Right hindlimb (tissue), 1 donor: ENCODE measurements around the gene MAK.
A peak's percentile ranks its signal among the peaks of the same experiment; 100 is the strongest.
"Not testable (repeated sequence)": the region's sequence is repeated elsewhere in the genome, so short reads cannot be mapped to it uniquely, and the experiment has no call there.

Experiments used
- DNase-seq: peaks from one replicate; pipeline ENCODE4 v3.0.0-alpha.2; 2018

MAK gene

DNA sequence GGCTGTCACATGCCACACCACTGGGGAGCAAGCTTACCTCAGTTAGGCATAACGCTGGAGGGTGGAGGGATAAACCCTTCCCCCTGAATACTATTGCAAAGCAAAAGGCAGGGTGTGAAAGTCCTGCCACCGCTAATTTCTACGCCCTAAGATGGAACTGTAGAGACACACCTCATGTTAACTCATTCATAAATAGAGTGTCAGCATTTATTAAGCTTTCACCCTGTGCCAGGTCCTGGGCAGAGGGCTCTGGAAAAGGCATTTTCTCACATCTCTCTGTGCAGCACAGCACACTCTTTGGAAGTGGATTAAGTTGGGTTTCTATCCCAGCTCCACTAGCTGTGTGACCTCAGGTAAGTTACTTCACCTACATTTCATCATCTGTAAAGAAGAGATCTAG lies 68.9 kb downstream of the MAK start:
- no peak for DNase-seq

DNA sequence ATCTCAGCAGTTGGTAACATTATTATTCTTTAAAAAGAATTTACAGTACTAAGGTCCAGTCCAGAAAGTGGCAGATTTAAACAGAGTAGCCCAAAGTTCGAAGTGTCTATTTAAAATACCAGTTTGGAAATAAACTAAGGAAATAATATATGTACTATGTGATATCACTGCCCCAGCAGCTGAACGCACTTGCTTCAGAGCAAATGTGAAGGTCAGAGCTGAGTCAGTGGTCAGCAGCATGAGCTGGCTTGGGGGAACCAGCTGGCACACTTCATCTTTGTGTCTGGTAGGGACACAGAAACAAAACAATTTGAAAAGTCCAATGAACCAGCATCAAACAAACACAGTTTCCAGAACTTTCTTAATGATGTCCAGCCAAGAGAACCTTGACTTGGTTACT lies 75.3 kb downstream of the MAK start:
- DNase-seq: no peak

DNA sequence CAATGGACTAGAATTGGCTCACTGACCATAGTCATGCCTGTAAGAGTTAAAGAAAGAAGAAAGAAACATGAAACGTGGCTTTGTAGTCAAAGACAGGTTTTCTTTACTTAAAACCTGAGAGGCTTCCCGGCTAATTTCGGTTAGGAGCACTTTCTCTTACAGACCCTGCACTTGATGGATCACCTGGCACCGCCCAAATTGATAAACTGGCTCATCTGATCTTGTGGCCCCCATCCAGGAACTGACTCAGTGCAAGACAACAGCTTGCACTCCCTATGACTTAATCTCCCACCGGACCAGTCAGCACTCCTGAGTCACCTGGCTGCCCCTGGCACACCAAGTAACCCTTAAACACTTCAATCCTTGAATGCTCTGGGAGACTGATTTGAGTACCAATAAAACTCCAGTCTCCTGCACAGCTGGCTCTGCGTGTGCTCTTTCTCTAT lies 78.4 kb downstream of the MAK start:
- no peak for DNase-seq

DNA sequence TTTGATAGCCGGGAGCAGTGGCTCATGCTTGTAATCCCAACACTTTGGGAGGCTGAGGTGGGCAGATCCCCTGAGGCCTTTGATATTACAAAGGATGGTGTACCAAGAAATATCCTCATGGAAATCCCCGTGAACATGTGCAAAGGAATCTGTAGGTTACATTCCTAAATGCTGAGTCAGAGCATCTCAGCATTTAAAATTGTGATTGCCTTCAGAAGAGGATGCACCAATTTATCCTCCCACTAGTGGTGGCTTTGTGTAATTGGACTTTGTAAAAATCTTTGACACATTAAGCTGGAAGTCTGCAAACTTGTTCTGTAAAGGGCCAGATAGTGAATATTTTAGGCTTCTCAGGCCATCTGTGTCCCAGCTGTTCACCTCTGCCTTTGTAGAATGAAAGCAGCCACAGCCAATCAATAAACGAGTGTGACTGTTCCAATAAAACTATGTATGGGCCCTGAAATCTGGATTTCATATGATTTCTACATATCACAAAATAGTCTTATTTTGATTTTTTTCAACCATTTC lies 79.0 kb downstream of the MAK start:
- no peak for DNase-seq

DNA sequence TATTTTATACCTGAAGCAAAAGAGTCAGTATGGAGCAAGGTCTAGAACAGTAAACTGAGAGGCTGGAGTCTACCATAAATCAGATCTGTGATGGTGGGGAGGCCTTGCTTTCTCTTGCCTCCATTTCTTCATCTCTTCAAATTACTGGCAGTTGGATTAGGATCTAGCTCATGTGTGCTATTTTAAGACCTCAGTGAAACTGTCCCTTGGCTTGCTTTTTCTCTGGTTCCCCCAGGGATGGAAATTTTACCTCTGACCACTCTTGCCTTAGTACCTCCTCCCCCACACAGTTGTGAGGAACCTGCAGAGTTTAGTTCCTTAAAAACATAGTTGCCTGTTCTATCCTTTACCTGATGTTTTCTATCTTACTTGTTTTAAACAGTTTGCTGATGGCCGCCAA lies 82.3 kb downstream of the MAK start:
- DNase-seq: no peak

DNA sequence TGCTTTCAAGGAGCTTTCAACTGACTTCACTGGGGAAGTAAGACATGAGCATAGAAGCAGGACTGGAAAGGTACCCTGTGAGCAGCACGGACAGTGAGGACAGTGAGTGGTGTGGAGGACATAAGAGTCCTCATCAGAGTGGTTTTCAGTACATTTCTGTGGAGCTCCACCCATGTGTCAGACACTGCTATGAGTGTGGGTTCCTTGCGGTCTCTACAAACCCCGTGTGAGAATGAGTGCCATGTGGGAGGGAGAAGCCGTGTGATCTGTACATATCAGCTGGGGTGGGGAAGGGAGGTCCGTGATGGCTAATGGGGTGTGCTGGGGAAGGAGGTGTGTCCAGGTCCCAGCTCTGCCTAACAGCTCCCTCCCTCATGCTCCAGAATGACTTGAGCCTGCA lies 86.6 kb downstream of the MAK start:
- DNase-seq: not testable (repeated sequence)

DNA sequence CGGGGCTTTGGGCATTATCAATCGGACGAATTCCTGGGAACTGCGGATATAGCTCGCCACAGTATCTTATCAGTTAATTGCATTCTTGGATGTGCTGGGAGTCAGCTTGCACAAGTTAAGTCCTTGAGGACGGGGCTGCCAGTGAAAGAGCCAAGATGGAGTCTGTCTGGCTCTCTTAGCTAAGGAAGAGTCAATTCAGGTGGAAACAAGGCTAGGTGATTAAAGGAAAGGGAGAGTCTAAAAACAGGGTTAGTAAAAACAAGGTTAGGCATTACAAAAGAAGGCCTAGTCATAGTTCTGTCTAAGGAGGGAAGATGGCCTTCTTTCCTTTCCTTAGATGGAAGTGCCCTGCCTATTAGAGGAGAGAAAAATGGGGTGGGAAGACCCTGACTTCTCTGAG lies 87.8 kb downstream of the MAK start:
- DNase-seq: not testable (repeated sequence)

DNA sequence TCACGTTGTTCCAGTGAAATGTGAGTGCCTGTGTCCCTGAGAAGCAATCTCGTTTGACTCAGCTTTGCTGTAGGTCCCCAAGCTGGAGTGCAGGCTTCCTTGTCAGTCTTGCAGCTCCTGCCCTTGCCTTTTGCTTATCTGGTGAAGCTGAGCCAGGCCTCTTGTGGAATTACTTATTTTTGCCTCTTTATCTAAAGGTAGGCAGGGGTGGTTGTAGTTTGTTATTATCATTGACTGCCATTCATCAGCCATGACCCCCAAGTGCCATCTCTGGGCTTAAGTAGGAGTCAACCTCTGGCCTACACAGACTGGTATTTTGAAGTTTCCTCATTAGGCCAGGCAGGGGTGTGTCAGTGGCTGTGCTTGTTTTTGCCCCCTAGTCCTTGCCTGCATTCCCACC lies 88.6 kb downstream of the MAK start:
- DNase-seq: no peak

DNA sequence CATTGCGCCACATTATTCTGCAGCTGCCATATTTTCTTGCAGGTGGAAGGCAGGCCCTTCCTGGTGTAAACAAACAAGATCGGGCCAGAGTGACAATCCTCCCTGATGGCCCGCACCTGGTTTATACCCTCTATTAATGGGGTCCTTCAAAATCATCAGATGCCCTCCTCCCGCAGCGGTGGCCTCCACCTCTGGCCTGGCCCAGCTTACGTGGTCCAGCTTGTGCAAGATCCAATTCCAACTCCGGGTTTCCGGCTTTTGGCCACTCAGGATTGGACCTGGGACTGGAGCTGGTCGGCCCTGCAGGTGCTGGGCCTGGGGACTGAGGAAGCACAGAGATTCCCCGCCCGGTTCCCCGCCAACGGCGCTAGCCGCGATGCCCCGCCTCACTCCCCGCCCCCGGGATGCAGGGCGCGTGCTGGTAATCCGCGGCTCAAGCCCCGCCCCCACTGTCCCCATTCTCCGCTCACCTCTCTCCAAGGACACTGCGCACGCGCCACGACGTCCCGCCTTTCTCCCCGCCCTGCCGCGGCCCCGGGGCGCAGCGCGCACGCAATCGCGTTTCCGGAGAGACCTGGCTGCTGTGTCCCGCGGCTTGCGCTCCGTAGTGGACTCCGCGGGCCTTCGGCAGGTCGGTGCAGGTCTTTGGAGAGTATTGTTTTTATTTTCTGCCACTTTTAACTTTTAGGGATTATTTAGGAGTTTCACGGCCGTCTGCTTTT lies 90.9 kb downstream of the MAK start, which contains the start of gene TMEM14B:
TMEM14B (plus strand) TSS at position 555 of the 722 bp plus-strand sequence. CDS start 1,441 bp downstream, outside the sequence.
- DNase-seq: peak; percentile 99

DNA sequence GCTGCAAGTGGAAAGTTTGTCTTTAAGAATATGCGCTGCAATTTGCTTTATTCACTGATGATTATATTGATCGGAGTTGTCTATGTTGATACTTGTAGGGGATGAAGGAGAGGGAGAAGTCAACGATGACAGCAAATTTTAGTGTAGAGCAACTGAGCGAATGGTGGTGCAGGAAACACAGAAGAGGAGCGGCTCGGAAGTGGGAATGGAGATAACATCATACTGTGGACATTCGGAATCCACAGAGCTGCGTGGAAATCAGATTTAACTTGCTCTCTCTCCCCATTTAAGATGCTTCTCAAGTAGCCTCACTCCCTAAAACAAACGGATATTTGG lies 91.5 kb downstream of the MAK start:
- DNase-seq: no peak

DNA sequence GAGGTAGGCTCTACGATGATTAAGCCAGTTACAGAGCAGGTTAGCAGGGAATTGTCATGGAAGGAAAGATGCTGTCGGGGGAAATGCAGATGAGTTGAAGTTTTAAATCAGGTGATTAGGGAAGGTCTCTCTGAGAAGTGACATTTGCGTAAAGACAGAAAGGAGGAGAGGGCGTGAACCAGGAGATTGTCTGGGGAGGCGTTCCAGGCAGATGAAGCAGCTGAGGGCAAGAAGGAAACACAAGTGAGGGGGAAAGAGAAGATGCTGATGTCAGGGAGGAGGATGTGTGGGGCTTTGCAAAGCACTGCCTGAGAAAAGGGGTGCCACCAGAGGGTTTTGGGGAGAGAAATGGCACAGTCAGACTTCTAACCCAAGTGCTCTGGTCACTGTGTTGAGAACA lies 93.2 kb downstream of the MAK start:
- DNase-seq: no peak

DNA sequence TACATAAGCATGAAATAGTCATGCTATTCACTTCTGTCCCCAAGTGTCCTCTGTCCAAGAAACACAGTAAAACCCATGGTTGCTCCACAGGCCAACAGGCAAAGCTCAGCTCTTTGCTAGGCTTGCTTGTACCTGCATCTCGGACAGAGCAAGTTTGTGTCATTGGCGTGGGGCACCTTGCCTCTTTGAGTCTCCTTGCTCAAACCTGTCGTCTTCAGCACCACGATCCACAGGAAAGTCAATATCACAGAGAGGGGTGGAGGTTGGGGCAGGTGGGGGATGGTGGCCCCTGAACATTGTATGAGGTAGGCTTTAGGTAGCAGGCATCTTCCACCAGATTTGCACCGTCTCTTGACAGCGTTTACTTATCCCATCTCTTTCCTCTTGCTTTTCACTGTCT lies 94.8 kb downstream of the MAK start:
- no peak for DNase-seq

DNA sequence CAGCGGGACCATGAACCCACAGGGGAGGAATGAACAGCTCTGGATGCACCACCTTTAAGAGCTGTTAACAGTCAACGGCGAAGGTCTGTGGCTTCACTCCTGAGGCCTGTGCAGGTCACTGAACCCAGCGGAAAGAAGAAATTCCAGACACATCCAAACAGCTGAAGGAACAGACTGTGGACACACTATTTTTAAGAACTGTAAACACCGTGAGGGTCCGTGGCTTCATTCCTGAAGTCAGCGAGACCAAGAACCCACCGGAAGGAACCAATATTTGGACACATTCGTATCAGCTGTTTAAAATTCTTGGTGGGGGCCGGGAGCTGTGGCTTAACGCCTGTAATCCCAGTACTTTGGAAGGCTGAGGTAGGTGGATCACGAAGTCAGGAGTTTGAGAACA lies 96.1 kb downstream of the MAK start:
- no peak for DNase-seq

DNA sequence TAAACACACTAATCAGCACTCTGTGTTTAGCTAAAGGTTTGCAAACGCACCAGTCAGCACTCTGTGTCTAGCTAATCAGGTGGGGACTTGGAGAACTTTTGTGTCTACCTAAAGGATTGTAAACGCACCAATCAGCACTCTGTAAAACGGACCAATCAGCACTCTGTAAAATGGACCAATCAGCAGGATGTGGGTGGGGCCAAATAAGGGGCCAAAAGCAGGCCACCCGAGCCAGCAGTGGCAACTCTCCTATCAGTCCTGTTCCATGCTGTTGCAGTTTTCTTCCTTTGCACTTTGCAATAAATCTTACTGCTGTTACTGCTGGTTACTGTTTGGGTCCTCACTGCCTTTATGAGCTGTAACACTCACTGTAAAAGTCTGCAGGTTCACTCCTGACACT lies 96.7 kb downstream of the MAK start:
- DNase-seq: not testable (repeated sequence)

DNA sequence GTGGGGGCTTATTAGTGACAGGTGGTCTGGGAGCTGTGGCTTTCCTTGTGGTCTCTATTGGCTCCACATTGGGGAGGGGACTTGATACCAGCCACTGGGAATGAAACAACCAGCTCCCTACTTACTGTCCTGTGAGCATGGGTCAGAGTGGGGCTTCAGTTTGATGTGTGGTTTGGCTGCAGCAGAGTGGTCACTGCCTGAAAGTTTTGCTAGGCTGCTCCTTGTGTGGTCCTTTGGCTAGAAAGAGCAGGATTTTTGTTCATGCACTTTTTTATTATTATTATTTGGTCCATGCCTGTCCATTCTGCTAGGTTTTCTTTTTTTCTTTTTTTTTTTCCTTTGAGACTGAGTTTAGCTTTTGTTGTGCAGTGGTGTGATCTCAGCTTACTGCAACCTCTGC lies 98.3 kb downstream of the MAK start:
- DNase-seq: no peak

DNA sequence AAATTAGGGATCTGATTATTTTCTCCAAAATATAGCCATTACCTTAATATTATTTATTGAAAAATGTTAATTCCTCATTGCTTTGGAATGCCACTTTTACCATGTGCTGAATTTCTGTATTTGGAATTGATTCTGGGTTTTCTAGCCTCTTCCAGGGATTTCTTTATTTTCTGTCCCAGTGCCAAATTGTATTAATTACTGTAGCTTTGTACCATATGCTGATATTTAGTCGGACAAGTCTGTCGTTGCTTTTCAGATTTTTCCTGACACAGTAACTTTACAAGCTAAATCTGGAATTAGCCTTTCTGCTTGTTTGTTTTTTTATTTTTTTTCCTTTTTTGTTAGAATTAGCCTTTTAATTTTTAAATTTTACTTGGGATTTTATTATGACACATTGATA lies 101.6 kb downstream of the MAK start:
- no peak for DNase-seq

DNA sequence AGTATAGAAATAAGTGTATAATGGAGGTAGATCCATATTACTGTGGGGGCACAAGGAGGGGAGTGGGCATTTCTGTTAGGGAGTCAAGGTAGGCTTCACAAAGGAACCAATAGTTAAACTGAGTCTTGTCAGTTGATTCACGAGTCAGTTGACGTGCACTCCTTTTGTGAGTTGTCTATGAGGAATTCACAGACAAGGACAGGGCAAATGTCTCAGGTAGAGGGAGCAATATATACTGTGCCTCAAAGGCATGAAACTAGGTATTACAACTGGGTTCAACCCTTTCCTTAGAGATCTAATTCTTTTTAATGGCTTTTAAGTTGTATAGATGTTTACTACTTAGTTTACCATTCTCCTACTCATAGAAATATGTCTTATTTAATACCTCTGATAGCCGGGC lies 104.5 kb downstream of the MAK start:
- no peak for DNase-seq

DNA sequence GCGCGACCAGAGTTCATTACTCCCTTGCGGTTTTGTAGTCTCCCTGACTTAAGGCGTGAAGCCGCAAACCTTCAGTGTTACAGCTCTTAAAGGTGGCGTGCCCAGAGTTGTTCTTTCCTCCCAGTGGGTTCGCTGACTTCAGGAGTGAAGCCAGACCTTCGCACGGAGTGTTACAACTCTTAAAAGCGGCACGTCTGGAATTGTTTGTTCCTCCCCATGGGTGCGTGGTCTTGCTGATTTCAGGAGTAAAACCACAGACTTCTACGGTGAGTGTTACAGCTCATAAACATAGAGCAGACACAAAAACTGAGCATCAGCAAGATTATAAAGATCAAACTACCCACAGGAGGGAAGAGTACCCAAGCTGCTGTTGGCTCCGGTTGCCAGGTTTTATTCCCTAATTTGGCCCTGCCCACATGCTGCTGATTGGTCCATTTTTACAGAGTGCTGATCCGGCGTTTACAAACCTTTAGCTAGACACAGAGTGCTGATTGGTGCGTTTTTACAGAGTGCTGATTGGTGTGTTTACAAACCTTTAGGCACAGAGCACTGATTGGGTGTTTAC lies 105.1 kb downstream of the MAK start:
- no peak for DNase-seq

DNA sequence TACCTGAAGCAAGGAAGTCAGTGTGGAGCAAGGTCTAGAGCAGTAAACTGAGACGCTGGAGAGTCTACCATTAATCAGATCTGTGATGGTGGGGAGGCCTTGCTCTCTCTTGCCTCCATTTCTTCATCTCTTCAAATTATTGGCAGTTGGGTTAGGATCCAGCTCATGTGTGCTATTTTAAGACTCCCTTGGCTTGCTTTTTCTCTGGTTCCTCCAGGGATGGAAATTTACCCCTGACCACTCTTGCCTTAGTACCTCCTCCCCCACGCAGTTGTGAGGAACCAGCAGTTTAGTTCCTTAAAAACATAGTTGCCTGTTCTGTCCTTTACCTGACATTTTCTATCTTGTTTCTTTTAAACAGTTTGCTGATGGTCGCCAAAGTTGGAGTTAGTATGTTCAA lies 108.1 kb downstream of the MAK start:
- DNase-seq: no peak

DNA sequence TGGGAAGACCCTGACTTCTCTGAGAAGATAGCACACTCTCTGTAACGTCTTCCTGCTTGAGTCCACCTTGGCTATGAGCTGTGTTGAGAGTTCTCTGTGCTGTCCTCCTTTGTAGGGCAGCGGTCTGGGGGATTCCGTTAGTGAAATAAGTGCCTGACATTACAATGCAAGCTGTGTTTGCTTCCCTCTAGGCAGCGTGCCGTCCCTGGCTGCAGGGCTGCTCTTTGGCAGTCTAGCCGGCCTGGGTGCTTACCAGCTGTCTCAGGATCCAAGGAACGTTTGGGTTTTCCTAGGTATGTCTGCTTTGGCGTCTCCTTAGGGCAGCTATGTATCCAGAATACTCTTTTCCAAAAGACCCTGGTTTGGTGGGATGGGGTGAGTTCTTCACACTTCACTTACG lies 112.6 kb downstream of the MAK start:
- DNase-seq: no peak

DNA sequence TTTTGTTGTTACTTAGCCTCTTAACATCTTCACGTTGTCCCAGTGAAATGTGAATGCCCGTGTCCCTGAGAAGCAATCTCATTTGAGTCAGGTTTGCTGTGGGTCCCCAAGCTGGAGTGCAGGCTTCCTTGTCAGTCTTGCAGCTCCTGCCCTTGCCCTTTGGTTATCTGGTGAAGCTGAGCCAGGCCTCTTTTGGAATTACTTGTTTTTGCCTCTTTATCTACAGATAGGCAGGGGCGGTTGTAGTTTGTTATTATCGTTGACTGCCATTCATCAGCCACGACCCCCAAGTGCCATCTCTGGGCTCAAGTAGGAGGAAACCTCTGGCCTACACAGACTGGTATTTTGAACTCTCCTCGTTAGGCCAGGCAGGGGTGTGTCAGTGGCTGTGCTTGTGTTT lies 113.3 kb downstream of the MAK start:
- no peak for DNase-seq

DNA sequence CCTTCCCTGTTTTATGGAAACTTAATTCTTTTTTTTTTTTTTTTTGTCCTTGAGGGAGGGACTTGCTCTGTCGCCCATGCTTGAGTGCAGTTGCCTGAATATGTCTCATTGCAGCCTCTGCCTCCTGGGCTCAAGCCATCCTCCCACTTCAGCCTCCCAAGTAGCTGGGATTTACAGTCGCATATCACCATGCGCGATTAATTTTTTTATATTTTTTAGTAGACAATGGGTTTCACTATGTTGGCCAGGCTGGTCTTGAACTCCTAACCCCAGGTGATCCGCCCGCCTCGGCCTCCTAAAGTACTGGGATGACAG lies 114.8 kb downstream of the MAK start:
- peak; percentile 32 for DNase-seq

DNA sequence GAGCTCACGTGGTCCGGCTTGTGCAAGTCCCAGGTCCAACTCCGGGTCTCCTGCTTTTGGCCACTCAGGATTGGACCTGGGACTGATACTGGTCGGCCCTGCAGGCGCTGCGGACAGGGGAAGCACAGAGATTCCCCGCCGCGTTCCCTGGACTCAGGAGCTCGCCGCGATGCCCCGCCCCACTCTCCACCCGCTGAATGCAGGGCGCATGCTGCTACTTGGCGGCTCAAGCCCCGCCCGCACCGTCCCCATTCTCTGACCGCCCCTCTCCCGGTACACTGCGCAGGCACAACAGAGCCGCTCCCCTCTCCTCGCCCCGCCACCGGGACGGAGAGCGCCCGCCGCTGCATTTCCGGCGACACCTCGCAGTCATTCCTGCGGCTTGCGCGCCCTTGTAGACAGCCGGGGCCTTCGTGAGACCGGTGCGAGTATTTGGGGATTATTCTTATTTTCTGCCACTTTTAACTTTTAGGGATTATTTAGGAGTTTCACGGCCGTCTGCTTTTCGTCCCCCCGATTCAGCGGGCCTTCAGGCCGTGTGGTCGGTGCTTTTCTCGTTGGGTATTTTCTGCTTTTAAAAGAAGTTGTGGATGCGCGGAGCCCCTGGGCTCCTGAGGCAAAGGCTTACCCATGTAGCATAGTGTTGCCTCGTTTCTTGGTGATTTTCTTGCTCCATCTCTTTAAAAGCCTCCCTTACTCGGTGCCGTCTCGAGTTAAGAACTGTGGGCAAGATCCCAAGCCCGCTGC lies 115.3 kb downstream of the MAK start, which contains the start of gene TMEM14C:
TMEM14C (plus strand) TSS at position 251 of the 747 bp plus-strand sequence. CDS start 1,544 bp downstream, outside the sequence.
- peak; percentile 99 for DNase-seq

DNA sequence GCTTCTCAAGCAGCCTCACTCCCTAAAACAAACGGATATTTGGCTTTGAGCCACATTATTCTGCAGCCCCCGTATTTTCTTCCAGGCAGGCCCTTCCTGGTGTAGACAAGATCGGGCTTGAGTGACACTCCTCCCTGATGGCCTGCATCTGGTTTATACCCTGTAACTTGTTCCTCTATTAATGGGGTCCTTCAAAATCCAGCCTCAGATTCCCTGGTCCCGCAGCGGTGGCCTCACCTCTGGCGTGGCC lies 115.8 kb downstream of the MAK start:
- DNase-seq: no peak
